Measurements from ENCODE around the gene CITED4. TPM values are rescaled to one million over a fixed set of nuclear protein-coding genes. Genes with fewer than 3 reads are reported as not detected.

The CITED4 gene
- total and polyA plus RNA-seq, 9 of the 15 experiments (the other 6 are each of a cell fraction or from before 2014, with no cell fraction given), result 0.11 to 1.2 (median 0.17) TPM; not detected in 2

DNA sequence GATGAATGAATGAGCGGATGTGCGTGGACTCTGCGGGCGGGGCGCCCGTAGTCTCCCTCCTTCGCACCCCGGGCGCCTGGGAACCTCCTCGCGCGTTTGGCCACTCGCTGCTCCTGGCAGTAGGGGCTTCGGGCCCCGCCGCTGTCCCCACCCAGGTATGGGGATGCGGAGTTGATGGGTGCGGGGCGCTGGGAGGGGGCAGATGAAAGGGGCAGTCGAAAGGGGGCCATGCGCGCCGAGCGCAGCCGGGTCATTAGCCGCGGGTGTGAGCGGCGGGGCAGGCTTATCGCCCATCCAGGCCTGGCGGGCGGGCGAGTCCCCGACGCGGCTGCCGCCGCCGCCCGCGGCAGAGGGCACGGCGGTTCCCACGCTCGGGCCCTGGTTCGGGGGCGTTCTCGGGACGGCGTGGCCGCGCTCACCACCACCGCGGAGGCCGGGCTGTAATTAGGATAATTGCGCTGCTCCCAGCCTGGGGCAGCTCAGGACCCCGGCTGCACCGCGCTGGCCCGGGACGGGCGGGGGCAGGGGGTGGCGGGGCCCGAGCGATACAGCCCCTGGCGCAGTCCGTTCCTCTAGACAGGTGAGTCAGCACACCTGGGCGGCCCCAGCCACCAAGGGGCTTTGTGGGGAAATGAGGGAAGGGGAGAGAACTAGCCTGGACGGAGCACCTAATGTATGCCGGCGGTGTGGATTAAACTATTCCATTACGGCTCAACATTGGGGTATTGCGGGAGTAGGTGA, 22.1 kb upstream of the CITED4 start:
- no peaks in the 10 kb centered on the region for H3K79me2 ChIP-seq (ENCODE audit: control insufficient read depth, insufficient read depth, low read length)
- H3K9ac ChIP-seq (ENCODE audit: insufficient read depth in 1 of 2, low read depth in 2 of 2, low read length in 2 of 2), result no peak overlapping the region
- ChIA-PET POLR2A (interaction anchor here (1.5 kb wide), 1 partner anchor 8 kb away, joined by 4 read pairs; no protein-coding TSS in a partner anchor), CTCF (ENCODE audit: low intra/inter-chr PET ratio) (no interaction called here)
- no peak overlapping the region for H3K27ac ChIP-seq (ENCODE audit: extremely low read depth, low read depth, low read length)
- 80% methylated on average over 29 of the region's 73 CpGs for WGBS (ENCODE audit: insufficient coverage, low coverage, missing lambda C conversion rate)
- H3K27me3 ChIP-seq (ENCODE audit: control insufficient read depth in 2 of 2, insufficient read depth in 2 of 2, low read length in 2 of 2), result peaks cover 0 to 5% of the 10 kb centered on the region in 2 experiments; a peak in 2 of 5 replicates
- H3K36me3 ChIP-seq (ENCODE audit: control insufficient read depth, insufficient read depth, low read length), result no peaks in the 10 kb centered on the region
- no peak overlapping the region for H3K4me2 ChIP-seq (ENCODE audit: insufficient read depth, low read length)
- H3K4me1 ChIP-seq (replicated peaks in 1 of 2; ENCODE audit: control insufficient read depth in 2 of 2, insufficient read depth in 2 of 2, low read length in 2 of 2), result peaks cover 4 to 12% of the 10 kb centered on the region in 2 experiments; a peak in 4 of 5 replicates
- no peak for DNase-seq (ENCODE audit: extremely low read depth in 1 of 4, low spot score in 3 of 4)
- no TSS peak for BruUV-seq (replicated peaks)
- in situ Hi-C loops (cut with MboI) (no loop called here), intact Hi-C loops (cut with micrococcal nuclease) (no loop called here)
- no peaks in the 10 kb centered on the region for H4K20me1 ChIP-seq (replicated peaks; ENCODE audit: control insufficient read depth, insufficient read depth, low read length)
- no peak for ATAC-seq
- TF ChIP-seq NR2F6 (CRISPR knock-in tag; IDR thresholded peaks at IDR 0.05) (no peak), FOXJ3 (CRISPR knock-in tag; IDR thresholded peaks at IDR 0.05) (no peak), CCAR2 (IDR thresholded peaks at IDR 0.05; ENCODE audit: low read depth, low read length) (no peak), NELFE (IDR thresholded peaks at IDR 0.05; ENCODE audit: insufficient read depth, insufficient read length) (no peak), ZNF316 (IDR thresholded peaks at IDR 0.05) (no peak), BCL6 (CRISPR knock-in tag; IDR thresholded peaks at IDR 0.05) (no peak), ZNF318 (IDR thresholded peaks at IDR 0.05; ENCODE audit: borderline replicate concordance in 1 of 2, low read depth in 1 of 2) (no peak), ZNF23 (CRISPR knock-in tag; IDR thresholded peaks at IDR 0.05) (no peak)
- no peak for FAIRE-seq
- H3K9me3 ChIP-seq (replicated peaks; ENCODE audit: control insufficient read depth, insufficient read depth, low read depth, low read length), result no peaks in the 10 kb centered on the region
- no peaks in the 10 kb centered on the region for H3K9me1 ChIP-seq (ENCODE audit: control insufficient read depth, insufficient read depth, low read length)
- H2AFZ ChIP-seq (ENCODE audit: low read depth, low read length), result no peak overlapping the region
- H3K4me3 ChIP-seq, result no peak overlapping the region

All from K562 (cell line).